ENCODE results near the gene TKT. TPM values are rescaled to one million over a fixed set of nuclear protein-coding genes. Genes with fewer than 3 reads are reported as not detected.

TKT gene
- total and polyA plus RNA-seq, 7 donors = 10.5 to 51.9 (median 23.1) TPM

DNA sequence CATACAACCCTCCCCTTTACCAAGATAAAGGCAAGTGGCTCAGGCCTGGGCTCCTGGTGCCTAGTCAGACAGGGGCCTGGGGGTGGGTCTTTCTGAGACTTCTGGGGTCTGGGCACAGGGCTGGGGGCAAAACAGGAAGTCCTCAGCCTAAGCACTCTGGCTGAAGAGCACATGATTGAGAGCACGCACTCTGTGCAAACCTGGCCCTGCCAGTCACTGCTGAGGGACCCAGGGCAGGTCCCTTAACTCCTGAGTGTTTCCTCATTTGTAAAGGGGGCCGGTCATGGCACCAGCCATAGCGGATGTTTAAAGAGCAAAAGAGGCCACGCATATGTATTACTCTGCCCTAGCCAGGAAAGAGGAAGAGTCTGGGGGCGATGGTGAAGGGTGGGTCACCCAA is 16.0 kb downstream of the TKT start:
- no peaks in the 10 kb centered on the region for H3K9me3 ChIP-seq
- H3K36me3 ChIP-seq (ENCODE audit: insufficient read depth in 1 of 2, low read depth in 1 of 2) = peaks cover 0 to 79% of the 10 kb centered on the region in 2 donors
- H3K27me3 ChIP-seq (ENCODE audit: insufficient read depth in 3 of 3, low read length in 2 of 3) = no peaks in the 10 kb centered on the region
- TF ChIP-seq, protein P1, sequence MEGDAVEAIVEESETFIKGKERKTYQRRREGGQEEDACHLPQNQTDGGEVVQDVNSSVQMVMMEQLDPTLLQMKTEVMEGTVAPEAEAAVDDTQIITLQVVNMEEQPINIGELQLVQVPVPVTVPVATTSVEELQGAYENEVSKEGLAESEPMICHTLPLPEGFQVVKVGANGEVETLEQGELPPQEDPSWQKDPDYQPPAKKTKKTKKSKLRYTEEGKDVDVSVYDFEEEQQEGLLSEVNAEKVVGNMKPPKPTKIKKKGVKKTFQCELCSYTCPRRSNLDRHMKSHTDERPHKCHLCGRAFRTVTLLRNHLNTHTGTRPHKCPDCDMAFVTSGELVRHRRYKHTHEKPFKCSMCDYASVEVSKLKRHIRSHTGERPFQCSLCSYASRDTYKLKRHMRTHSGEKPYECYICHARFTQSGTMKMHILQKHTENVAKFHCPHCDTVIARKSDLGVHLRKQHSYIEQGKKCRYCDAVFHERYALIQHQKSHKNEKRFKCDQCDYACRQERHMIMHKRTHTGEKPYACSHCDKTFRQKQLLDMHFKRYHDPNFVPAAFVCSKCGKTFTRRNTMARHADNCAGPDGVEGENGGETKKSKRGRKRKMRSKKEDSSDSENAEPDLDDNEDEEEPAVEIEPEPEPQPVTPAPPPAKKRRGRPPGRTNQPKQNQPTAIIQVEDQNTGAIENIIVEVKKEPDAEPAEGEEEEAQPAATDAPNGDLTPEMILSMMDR (IDR thresholded peaks at IDR 0.05) = no peak
- WGBS, 3 donors = 88 to 95% (median 94%) methylated on average over 5 of the region's 5 CpGs
- no peak overlapping the region for H3K4me3 ChIP-seq
- H3K27ac ChIP-seq = no peak overlapping the region
- ATAC-seq = no peak
- peaks cover 74% of the 10 kb centered on the region for H3K4me1 ChIP-seq
- no peak for DNase-seq
- intact Hi-C loops (cut with DNase I) = no loop called here

DNA sequence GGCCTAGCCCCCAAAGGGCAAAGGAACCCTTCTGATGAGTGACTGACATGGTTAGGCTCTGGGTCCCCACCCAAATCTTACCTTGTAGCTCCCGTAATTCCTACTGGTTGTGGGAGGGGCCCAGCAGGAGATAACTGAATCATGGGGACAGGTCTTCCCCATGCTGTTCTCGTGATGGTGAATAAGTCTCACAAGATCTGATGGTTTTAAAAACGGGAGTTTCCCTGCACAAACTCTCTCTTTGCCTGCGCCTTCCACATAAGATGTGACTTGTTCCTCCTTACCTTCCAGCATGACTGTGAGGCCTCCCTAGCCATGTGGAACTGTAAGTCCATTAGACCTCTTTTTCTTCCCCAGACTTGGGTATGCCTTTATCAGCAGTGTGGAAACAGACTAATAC is 16.9 kb downstream of the TKT start:
- Histone ChIP-seq H3K4me1 (peaks cover 65% of the 10 kb centered on the region), H3K27me3 (ENCODE audit: insufficient read depth in 3 of 3, low read length in 2 of 3) (no peaks in the 10 kb centered on the region), H3K36me3 (ENCODE audit: insufficient read depth in 1 of 2, low read depth in 1 of 2) (peaks cover 0 to 84% of the 10 kb centered on the region in 2 donors), H3K27ac (no peak overlapping the region), H3K4me3 (no peak overlapping the region), H3K9me3 (no peaks in the 10 kb centered on the region)
- WGBS, 3 donors = 95 to 98% (median 96%) methylated on average over 4 of the region's 4 CpGs
- TF ChIP-seq, protein P1 (IDR thresholded peaks at IDR 0.05) = no peak
- ATAC-seq (no peak), DNase-seq (no peak)
- intact Hi-C loops (cut with DNase I) = no loop called here

DNA sequence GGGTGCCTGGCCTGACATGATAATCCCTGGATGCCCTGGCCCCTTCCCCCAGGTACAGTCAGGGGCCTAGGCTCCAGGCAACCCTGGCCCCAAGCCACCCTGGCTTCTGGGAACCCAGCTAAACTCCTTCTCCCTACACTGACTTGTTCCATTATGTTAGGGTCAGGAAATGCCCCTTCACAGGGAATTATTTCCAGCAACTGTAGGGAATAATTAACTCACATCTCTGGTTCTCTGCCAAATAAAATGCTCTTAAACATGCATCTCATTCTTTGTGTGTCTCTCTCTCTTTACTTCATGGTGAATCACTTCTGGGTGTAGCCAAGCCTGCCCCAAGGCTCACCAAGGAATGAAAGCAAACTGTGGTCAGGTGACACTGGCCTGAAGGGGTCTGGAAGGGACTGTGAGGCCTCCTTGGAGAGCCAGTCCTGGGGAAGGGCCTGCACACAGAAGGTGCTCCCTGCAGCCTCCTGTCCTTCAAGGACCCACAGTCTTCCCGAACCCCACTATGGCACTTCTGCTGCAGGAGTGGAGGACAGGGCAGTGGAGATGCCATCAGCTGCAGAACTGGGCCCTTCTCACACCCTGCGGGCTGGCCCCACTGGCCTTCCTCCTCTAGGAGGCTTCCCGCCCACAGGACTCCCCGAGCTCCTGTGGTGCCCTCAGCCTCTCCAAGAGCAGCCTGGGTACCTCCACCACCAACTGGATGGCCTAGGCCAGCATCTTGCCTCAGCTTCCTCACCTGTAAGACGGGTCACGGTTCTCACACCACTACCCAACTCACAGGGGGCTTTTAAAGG is 17.6 kb downstream of the TKT start:
- Histone ChIP-seq H3K27ac (no peak overlapping the region), H3K36me3 (ENCODE audit: insufficient read depth in 1 of 2, low read depth in 1 of 2) (peaks cover 0 to 90% of the 10 kb centered on the region in 2 donors), H3K9me3 (no peaks in the 10 kb centered on the region)

DNA sequence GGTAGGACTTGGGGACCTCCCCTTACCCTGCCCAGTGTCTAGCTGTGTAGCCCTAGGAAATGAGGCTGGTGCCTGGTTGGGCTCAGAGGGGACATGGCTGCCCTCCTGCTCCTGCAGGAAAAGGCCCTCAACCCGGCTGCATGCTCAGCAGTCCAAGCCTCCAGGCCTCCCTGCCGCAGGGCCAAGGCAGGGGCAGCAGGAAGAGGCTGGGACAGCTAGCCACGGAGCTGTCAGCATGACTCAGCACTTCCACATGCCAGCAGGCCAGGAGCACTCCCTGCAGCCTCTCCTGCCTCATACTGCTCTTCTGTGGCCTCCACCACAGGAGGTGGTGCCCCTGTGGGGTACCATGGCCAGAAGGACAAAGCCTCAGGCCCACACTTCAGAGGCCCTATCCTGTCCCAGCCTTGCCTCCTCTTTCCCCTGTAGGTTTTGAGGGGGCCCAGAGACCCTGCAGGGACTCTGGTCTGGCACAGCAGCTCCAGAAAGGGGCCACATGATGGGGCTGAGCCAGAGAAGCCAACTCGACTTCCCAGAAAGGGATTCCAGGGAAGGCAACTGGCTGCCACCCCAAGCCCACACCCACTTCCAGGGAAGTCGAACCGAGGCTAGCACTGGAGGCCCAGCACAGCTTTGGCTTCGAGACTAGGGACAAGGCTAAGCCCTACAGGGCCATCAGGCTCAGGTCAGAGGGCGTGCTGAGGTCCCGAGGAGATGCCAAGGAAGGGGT is 19.5 kb downstream of the TKT start:
- 59 to 64% (median 64%) methylated on average over 8 to 9 of the region's 9 CpGs for WGBS, 3 donors
- TF ChIP-seq, protein P1 (IDR thresholded peaks at IDR 0.05) = no peak
- Histone ChIP-seq H3K36me3 (ENCODE audit: insufficient read depth in 1 of 2, low read depth in 1 of 2) (peaks cover 0 to 99% of the 10 kb centered on the region in 2 donors), H3K4me3 (no peak overlapping the region), H3K9me3 (no peaks in the 10 kb centered on the region), H3K4me1 (peaks cover 39% of the 10 kb centered on the region), H3K27ac (peak overlapping the region; percentile 6), H3K27me3 (ENCODE audit: insufficient read depth in 3 of 3, low read length in 2 of 3) (no peaks in the 10 kb centered on the region)
- intact Hi-C loops (cut with DNase I) = no loop called here
- DNase-seq = peak; percentile 70 to 72
- ATAC-seq = peak; percentile 70 to 85 (median 76)

More for the DNA sequence above, 17.6 kb downstream of the TKT start:
- H3K4me1 ChIP-seq = peaks cover 59% of the 10 kb centered on the region
- ATAC-seq (no peak), DNase-seq (no peak)
- H3K4me3 ChIP-seq = no peak overlapping the region
- intact Hi-C loops (cut with DNase I) = no loop called here
- WGBS, 3 donors = 95 to 100% (median 95%) methylated on average over 6 of the region's 6 CpGs
- TF ChIP-seq, protein P1 (IDR thresholded peaks at IDR 0.05) = no peak
- H3K27me3 ChIP-seq (ENCODE audit: insufficient read depth in 3 of 3, low read length in 2 of 3) = no peaks in the 10 kb centered on the region
